HL-60/S4 treated with retinoic acid at 250 ng/mL for 4 days and 3 days (cell line): ENCODE data around the gene FOXD3.
"Not testable (repeated sequence)": the region's sequence is repeated elsewhere in the genome, so short reads cannot be mapped to it uniquely, and the experiment has no call there.

Source experiments
- in situ Hi-C: fragments of 300-500 bp; cut with MboI; formaldehyde crosslinking; loops from 2 replicates; pipeline ENCODE4 v1.7.0; 2022; ENCODE audit warnings: low sequenced_read_pairs

The FOXD3 gene

DNA sequence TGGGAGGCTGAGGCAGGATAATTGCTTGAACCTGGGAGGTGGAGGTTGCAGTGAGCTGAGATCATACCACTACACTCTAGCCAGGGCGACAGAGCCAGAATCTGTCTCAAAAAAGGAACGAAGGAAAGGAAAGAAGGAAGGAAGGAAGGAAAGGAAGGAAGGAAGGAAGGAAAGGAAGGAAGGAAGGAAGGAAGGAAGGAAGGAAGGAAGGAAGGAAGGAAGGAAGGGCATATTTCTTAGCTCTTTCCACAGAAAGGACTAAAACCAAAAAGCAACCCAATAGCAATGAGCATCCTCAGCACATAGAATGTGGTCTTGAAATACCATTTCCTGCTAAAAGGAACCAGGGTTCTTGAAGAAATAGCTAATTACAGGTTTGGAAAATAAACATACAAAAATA, 33.9 kb downstream of the FOXD3 start:
- in situ Hi-C loops, result not testable (repeated sequence)

DNA sequence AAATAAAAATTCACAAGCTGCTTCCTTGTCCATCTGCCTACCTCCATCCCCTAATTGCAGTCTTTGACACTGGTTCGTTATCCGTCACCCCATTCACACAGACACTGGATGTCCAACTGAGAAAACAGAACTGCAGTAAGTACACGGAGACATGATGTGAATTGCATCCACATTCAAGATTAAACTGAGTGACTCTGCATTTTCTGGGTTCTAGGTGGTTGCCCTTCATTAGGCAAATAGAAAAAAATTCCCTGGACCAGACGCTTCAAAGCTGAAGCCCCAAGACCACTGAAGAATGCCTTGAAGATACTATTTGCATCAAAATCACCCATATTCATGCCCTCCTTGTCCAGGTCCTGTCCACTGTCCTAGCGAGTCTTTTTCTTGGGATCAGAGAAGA, 37.2 kb downstream of the FOXD3 start:
- in situ Hi-C loops, result no loop called here

DNA sequence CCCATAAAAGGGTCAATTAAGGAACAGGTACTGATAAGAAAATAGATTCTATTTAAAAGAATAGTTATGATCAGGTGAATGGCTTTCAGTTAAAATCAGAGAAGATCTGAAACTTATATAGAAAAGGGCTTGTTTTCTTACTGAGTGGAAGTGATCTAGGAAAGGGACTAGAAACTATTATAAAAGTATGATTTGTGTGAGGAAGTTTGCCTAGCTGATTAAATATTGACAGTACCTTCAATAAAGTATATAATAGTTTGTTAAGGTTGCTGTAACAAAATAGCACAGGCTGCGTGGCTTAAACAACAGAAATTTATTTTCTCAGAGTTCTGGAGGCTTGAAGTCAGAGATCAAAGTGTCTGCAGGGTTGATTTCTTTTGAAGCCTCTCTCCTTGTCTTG, 39.7 kb downstream of the FOXD3 start:
- in situ Hi-C loops, result no loop called here

DNA sequence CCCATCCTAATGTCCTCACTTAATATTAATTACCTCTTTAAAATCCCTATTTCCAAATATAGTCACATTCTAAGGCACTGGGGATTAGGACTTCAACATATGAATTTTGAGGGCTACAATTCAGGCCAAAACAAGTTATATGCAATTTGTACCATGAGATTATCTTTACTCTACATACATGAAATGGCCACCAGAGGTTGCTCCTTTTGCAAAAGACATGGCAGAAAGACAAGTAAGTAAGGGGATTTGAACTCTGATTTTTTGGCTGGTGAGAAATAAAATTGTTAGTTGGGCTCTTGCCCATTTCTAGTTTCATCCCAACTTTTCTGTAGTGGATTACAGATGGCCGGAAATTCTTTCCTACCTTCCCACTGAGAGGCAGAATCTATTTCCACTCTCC, 40.2 kb downstream of the FOXD3 start:
- in situ Hi-C loops, result no loop called here

DNA sequence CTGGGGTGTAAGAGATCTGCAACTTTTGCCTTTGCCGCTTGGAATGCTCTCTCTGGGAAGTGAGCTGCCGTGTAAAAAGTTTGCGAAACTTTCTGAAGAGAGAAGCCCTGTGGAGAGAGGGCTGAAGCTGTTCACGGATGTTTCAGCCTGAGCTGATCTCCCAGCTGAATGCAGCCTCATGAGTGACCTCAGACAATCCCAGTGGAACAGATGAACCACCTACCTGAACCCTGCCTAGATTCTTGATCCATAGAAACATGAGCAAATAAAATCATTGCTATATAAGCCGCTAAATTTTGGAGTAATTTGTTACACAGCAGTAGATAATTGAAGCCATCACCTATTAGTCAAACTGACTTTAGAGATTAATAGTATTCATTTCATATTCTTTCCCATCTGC, 40.6 kb downstream of the FOXD3 start:
- in situ Hi-C loops, result no loop called here

DNA sequence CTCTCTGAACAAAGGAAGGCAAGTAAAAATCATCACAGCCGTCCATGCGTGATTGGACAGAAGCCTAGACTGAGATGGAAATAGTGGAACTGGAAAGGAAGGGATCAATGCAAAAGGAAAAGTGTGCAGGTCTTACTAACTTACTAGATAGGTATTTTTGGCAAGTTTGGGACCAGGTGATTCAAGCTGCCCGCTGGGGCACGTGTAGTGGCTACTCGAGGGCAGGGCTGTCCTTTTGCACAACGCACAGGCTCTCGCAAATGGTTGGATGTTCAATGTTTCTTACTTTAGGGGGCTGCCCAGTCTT, 44.5 kb downstream of the FOXD3 start:
- in situ Hi-C loops, result no loop called here

DNA sequence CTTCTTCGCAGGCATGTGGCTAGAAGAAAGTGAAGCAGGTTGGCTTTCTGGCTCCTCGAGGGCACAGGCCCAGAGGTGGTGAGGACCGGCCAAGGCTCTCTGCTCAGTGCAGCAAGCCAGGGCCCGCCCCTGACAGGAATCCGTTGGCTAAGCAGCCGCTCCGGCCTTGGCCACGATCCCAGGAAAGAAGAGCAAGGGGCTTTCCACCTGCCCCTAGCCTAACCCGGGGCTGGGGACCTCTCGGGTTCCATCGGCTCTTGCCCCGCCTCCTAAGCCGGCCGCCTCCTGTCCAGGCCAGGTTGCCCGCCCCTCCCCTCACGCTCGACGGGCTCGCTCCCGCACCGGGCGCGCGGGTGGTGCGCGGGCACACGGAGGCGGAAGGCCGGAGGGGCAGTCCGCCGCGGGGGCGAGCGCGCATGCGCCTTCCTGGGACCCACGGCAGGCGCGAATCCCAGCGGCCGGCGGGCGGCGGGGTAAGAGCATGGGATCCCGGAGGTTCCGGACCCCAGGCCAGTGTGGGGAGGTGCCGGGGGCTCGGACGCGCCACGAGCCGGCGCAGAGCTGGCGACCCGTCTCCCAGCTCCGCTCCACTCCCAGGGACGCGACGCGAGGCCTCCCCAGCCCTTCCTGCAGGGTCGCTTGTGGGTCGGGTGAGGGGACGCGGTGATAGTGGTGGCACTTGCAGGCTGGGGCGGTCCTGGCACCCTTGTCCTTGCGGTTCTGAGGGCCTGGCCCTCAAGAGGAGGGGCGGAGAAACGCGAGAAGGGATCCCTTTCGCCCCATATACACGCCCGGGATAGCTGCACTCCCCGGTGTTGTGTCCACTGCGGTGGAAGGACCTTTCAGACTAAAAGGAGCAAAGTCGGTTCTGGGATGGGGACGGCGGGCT, 45.1 kb downstream of the FOXD3 start, which contains the start of gene ALG6:
Gene ALG6 (plus strand): TSS at position 413 of the 889 bp plus-strand sequence. CDS start 3,351 bp downstream, outside the sequence.
- in situ Hi-C loops, result no loop called here

DNA sequence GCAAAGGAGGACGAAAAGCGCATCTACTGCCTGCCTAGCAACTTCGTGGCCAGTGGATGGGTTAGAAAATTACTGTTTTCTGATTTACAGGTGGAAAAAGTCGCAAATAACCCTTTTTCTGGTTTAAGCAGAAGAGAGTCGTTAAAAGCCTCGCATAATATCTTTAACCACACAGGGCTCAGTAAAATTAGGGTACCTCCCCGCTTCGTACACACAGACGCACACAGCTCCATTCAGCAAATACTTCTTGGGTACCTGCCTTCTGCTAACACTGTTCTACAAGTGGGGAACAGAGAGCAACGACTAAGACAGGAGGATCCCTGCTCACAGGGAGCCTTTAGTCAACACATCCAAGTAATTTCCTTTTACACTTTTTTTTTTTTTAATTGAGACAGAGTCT, 45.8 kb downstream of the FOXD3 start:
- in situ Hi-C loops, result no loop called here
